Measurements from ENCODE around the gene TMEM114.

- no peak for TF ChIP-seq CTCF (IDR thresholded peaks at IDR 0.05; ENCODE audit: insufficient read depth, low read length)
- no peak for TF ChIP-seq POLR2AphosphoS5 (IDR thresholded peaks at IDR 0.05; ENCODE audit: low read depth)
- no peak for TF ChIP-seq REST (IDR thresholded peaks at IDR 0.05; ENCODE audit: insufficient replicate concordance, low read depth)
- TF ChIP-seq SPI1 (IDR thresholded peaks at IDR 0.05; ENCODE audit: borderline replicate concordance, low read depth) = no peak
Observed at GRCh38 chr16:8579559-8579958, 10.8 kb downstream of the TMEM114 start.
